Putamen (tissue), 1 donor: ENCODE results near the gene TMEM267.
A peak's percentile ranks its signal among the peaks of the same experiment; 100 is the strongest.
"Not testable (repeated sequence)": the region's sequence is repeated elsewhere in the genome, so short reads cannot be mapped to it uniquely, and the experiment has no call there.

ENCODE experiments used
- DNase-seq: peaks from one replicate; pipeline ENCODE4 v3.0.0-alpha.2; 2016; ENCODE audit warnings: low spot score

The TMEM267 gene, protein sequence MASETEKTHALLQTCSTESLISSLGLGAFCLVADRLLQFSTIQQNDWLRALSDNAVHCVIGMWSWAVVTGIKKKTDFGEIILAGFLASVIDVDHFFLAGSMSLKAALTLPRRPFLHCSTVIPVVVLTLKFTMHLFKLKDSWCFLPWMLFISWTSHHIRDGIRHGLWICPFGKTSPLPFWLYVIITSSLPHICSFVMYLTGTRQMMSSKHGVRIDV

DNA sequence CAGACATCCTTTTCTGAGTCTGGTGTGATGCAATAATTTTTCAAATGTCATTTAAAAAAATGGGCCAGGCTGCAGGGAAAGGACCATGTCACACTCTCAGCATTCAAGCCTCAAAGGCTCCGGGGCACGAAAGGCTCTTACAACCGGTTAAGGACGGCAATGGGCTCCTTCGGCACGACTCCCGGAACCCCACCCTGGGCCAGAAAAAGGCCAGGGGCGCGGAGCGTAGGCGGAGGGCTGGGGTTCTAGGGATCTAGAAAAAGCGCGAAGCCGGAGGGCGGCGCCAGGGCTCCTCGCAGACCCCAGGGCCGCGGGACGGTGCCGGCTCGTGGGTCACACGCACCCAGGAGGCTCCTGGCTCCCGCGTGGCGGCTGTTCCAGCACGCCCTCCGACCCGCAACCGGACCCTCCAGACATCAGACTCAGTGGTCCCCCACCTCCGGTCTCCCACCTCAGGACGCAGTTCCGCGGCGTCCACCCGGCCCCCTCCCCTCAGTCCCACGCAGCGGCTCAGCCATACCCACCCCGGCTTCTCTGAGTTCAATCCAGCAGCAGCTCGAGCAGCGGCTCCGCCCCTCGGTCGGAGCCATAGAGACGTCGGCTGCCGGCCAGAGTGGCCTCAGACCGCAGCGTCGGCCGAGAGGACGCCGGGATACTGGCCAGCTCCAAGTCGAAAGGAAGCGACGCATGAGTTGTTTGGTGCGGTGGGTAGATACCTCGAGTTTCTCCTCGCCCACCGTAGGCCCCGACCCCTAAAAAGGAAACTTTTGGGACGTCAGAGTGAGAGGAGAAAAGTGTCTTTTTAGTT lies at the start of gene TMEM267:
TMEM267 (minus strand) TSS at position 568 of the 808 bp plus-strand sequence. CDS start 29,896 bp downstream, outside the sequence.
- DNase-seq, result peak; percentile 96

- no peak for DNase-seq
These were observed 47.0 kb upstream of the TMEM267 start for GRCh38 chr5:43530648-43531047.

- no peak for DNase-seq
These were observed 40.0 kb upstream of the TMEM267 start for GRCh38 chr5:43523662-43524072.

DNA sequence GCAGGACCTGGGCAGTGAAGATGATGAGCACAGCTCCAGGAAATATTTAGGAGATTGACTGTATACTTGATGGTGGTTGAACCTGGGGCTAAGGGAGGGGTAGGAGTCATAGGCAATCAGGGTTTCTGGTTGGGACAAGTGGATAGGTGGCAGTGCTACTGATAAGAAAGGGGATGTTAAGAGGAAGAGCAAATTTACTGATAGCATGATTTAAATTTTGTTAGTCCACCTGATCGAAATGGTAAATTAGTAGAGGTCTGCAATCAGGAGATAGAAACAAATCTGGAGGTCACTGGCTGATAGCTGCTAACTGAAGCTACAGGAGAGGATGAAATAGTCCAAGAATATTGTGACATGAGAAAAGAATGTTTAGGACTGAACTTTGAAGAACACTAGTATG lies 37.0 kb upstream of the TMEM267 start:
- no peak for DNase-seq

- no peak for DNase-seq
These were observed 32.0 kb upstream of the TMEM267 start for GRCh38 chr5:43515678-43516048.

DNA sequence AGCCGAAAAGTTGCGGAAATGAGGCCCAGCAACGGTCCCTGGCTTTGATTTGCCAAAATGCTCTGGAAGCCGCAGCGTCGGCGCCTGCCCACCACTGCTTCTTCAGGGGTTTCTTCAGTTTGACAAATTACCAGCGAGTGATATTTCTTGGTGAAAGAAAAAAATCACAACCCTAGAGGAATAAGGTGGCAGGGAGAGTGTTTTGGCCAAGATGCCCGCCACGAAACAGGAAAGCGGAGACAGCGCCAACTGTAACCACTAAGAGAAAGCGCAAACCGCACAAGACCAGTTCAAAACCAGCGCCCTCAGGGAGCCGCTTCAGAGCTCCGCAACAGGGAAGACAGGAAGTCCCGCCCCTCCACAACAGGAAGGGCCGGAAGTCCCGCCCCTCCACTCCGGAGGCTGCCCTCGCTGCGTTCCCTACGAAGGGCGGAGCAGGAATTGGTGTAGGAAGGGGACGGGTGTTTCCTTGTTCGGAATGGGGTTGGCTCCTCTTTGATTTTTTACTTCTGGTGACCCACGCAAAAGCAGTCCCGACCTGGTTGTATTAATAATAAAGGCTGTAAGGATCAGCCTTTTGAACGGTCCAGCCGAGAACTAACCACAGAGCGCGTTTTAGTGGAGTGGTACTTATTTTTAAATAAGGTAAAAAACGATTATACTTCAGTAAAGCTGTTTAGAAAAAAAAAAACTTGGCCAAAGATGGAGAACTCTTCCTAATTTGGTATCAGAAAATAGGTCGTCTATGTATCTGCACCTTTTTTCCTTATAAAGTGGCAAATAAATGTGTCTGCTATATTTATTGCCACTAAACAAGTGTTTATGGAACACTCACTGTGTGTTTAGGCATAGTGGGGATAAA lies 31.4 kb upstream of the TMEM267 start, which contains the start of gene C5orf34:
C5orf34 (minus strand) TSS at position 333 of the 862 bp plus-strand sequence. CDS start 5,809 bp downstream, outside the sequence.
- DNase-seq, result peak; percentile 95

DNA sequence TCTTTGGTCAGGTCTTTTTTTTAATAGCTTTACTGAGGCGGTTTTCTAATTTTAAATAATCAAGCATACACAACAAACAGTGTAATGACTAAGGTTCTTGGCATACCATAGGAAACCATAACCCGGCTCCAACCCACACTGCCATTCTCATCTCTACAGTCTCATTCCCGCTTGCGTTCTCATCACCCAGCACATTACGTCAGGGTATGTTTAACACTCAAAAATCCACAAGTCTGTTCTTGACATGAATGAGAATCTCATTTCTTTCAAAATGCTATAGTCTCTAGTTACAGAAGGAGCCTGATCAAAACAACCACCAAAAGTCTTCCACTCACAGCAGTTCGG lies 30.8 kb upstream of the TMEM267 start:
- DNase-seq, result no peak

GRCh38 chr5:43514025-43514424 lies 30.4 kb upstream of the TMEM267 start:
- DNase-seq, result no peak

DNA sequence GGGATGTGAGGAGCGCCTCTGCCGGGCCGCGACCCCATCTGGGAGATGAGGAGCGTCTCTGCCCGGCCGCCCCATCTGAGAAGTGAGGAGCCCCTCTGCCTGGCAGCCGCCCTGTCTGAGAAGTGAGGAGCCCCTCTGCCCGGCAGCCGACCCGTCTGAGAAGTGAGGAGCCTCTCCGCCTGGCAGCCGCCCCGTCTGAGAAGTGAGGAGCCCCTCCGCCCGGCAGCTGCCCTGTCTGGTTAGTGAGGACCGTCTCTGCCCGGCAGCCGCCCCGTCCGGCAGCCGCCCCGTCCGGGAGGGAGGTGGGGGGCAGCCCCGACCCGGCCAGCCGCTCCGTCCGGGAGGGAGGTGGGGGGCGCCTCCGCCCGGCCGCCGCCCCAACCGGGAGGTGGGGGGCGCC lies 27.4 kb upstream of the TMEM267 start:
- DNase-seq, result not testable (repeated sequence)

- DNase-seq, result no peak
These were observed 14.9 kb upstream of the TMEM267 start for GRCh38 chr5:43498581-43498980.

DNA sequence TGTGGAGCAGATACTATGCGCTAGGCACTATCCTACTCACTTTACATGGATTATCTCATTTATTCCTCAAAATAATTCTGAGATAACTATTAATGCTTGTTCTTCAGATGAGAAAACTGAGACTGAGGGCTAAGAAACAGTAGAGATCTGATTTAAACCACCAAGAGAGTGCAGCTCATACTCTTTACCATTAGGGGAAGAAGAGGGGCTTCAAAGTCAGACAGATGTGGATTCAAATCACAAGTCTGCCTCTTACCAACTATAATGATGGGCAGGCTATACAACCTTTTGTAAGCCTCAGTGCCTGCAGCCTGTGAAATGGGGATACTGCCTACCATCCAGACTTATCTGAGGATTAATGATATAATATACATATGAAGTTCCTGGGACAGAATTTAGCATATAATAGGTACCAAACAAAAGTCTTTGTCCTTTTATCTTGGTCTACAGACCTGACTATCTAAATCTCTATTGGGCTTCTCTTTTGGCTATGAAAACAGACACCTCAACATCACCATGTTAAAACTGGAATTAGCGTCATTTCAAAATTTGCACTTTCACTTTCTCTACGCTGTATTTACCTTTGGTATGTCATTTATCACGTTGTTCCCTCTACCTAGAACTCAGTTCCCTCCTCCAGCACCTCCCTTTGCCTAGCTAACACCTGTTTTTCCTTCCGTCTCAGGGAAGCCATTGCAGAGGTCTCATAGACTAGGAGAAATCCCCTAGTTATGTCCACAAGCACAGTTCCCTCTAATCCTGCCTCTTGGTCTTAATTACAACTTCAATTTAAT lies 13.8 kb upstream of the TMEM267 start:
- no peak for DNase-seq

GRCh38 chr5:43491326-43491725 lies 7.7 kb upstream of the TMEM267 start:
- no peak for DNase-seq

DNA sequence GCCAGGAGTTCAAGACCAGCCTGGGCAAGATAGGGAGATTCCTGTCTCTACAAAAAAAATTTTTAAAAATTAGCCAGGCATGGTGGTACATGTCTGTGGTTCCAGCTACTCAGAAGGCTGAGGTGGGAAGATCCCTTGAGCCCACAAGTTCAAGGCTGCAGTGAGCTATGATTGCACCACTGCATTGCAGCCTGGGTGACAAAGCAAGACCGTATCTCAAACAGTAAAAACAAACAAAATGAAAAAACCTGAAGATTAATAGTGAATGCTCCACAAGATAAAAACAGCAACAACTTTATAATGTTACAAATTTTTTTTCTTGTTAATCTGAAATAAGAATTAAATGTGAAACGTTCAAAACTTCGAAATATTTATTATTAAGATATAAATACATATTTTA lies 2.7 kb upstream of the TMEM267 start:
- no peak for DNase-seq

DNA sequence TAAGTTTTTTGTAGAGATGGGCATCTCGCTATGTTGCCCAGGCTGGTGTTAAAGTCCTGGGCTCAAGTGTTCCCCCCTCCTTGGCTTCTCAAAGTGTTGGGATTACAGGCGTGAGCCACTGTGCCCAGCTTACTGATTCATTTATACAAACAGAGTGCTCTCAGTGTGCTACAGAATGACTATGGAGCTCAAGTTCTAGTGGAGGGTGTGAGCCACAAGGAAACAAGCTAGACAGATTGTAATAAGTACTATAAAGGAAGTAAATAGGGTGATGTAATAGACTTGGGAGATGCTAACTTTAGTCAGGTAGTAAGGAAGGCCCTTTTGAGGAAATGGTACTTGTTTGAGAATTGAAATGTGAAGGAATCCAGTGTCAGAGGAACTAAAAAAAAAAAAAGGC lies 1.7 kb upstream of the TMEM267 start:
- DNase-seq, result no peak

GRCh38 chr5:43484106-43484849 lies 613 bp upstream of the TMEM267 start:
- DNase-seq, result peak; percentile 85

DNA sequence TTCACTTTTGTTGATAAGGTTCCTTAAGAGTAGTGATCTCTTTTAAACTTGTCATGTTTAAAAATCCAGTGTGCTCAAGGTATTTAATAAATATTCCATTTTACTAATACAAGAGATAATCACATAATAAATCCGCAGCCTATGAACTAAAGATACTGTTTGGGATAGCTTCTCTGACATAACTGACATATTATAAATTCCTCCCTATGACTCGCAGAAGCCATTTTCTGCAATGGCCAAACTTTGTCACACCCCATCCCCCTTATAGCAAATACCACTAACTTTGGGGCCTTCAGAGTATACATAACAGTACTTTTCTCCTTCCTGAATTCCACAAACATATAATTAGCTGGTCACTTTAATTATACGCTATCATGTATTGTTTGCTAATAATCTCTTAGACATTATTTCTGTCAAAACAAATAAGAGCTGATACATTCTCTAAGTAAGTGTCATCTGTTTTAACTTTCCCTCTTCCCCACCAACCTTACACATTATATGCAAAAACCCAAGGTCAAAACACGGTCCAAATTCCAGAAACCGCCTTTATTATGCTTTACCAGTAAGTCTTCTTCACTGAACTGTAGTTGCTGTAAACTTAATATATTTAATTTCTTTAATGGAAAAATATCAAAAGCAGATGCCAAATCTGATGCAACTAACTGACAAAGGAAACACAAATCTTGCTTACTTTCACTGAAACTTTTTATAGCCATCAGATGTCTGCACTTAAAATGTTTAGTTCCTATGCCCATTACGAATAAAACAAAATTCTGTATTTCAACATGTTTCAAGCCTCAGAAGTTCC lies 971 bp downstream of the TMEM267 start:
- no peak for DNase-seq

DNA sequence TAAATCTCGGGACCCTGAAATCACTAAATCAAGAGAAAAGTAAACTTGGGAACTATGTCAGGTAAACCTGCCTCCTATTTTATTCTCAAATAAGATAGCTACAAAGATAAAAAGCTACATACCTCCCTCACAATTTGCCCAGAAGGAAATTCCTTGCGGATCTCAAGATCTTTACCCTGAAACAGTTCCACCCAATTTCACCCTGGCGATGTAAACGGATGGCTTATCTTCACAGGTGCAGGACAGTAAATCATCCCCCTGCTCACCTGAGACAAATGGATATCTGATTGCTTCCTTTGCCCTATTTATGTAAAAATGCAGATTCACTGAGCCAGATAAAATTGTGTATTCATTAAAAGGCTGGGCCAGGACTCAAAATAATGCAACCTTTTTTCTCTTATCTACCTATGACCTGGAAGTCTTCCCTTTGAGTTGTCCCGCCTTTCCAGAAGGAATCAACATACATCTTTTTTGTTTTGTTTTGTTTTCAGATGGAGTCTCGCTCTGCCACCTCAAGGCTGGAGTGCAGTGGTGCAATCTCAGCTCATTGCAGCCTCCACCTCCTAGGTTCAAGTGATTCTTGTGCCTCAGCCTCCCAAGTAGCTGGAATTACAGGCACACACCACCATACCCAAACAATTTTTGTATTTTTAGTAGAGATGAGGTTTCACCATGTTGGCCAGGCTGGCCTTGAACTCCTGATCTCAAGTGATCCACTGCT lies 13.8 kb downstream of the TMEM267 start:
- DNase-seq, result no peak

- DNase-seq, result no peak
These were observed 16.6 kb downstream of the TMEM267 start for GRCh38 chr5:43467100-43467499.

DNA sequence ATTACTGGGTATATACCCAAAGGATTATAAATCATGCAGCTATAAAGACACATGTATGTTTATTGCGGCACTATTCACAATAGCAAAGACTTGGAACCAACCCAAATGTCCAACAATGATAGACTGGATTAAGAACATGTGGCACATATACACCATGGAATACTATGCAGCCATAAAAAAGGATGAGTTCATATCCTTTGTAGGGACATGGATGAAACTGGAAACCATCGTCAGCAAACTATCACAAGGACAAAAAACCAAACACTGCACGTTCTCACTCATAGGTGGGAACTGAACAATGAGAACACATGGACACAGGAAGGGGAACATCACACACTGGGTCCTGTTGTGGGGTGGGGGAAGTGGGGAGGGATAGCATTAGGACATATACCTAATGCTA lies 18.2 kb downstream of the TMEM267 start:
- not testable (repeated sequence) for DNase-seq

DNA sequence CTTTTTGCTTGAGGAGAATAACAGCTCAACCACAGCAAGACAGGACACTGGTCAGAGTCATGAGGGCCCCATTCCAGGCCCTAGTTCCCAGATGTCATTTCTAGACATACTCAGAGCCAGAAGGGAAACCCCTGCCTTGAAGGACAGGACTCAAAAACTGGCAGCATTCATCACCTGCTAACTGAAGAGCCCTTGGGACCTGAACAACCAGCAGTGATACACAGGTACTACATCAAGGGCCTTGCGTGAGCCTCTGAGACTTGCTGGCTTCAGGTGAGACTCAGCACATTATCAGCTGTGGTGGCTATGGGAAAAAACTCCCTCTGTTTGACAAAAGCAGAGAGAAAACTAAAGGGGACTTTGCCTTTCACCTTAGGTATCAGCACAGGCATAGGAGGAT lies 22.6 kb downstream of the TMEM267 start:
- DNase-seq, result no peak
